Measurements from ENCODE around the gene SPEF2. TPM values are rescaled to one million over a fixed set of nuclear protein-coding genes. Genes with fewer than 3 reads are reported as not detected.
A peak's percentile ranks its signal among the peaks of the same experiment; 100 is the strongest.

Gene SPEF2
- total RNA-seq, 1 experiment from 2014 or later, result 10.6 TPM

DNA sequence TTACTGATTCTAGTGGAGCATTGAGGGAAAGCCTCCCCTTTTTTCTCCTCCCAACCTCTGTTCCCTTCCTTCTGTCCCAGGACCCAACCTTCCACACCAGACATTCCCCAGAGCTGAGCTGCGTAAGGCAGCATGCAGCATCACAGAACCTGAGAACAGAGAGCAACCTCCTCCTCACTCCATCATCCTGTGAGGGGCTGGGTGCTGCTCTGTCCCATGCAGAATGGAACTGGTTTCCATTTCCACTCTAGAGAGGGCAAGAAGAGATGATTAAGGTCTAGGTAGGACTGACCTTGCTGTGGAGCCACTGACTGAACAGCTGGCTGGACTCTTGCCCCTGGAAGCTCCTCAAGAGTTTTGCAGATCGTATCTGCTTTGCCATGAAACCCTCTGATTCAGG, 208.9 kb downstream of the SPEF2 start:
- no peaks in the 10 kb centered on the region for H3K9me3 ChIP-seq (ENCODE audit: insufficient read depth, low read depth)
- no peak for TF ChIP-seq EZH2 (IDR thresholded peaks at IDR 0.05; ENCODE audit: low read depth)
- TF ChIP-seq, protein P1, sequence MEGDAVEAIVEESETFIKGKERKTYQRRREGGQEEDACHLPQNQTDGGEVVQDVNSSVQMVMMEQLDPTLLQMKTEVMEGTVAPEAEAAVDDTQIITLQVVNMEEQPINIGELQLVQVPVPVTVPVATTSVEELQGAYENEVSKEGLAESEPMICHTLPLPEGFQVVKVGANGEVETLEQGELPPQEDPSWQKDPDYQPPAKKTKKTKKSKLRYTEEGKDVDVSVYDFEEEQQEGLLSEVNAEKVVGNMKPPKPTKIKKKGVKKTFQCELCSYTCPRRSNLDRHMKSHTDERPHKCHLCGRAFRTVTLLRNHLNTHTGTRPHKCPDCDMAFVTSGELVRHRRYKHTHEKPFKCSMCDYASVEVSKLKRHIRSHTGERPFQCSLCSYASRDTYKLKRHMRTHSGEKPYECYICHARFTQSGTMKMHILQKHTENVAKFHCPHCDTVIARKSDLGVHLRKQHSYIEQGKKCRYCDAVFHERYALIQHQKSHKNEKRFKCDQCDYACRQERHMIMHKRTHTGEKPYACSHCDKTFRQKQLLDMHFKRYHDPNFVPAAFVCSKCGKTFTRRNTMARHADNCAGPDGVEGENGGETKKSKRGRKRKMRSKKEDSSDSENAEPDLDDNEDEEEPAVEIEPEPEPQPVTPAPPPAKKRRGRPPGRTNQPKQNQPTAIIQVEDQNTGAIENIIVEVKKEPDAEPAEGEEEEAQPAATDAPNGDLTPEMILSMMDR (conservative IDR thresholded peaks at IDR 0.05), result no peak
- ChIA-PET CTCF (no interaction called here), POLR2A (ENCODE audit: unreplicated experiment) (no interaction called here)
- no peak overlapping the region for H2AFZ ChIP-seq
- H3K79me2 ChIP-seq (ENCODE audit: low read depth), result no peaks in the 10 kb centered on the region
- H3K4me1 ChIP-seq (replicated peaks; ENCODE audit: insufficient read depth), result no peaks in the 10 kb centered on the region
- no peak overlapping the region for H3K27ac ChIP-seq
- DNase-seq, result no peak
- H3F3A ChIP-seq (ENCODE audit: insufficient read depth, low read depth), result no peaks in the 10 kb centered on the region
- no peak overlapping the region for H3K4me3 ChIP-seq
- no peaks in the 10 kb centered on the region for H3K9me2 ChIP-seq (ENCODE audit: insufficient read depth)
- H3K27me3 ChIP-seq (ENCODE audit: insufficient read depth, low read depth), result 0 out of 2 replicates have a peak, but pooled peaks cover 9% of the 10 kb centered on the region
- H3K4me2 ChIP-seq, result no peak overlapping the region
- intact Hi-C loops (cut with micrococcal nuclease; ENCODE audit: unreplicated experiment), result no loop called here
- no TSS peak for BruUV-seq (replicated peaks)
- no peaks in the 10 kb centered on the region for H4K20me1 ChIP-seq (ENCODE audit: insufficient read depth)
- no peaks in the 10 kb centered on the region for H3K36me3 ChIP-seq (ENCODE audit: low read depth)

DNA sequence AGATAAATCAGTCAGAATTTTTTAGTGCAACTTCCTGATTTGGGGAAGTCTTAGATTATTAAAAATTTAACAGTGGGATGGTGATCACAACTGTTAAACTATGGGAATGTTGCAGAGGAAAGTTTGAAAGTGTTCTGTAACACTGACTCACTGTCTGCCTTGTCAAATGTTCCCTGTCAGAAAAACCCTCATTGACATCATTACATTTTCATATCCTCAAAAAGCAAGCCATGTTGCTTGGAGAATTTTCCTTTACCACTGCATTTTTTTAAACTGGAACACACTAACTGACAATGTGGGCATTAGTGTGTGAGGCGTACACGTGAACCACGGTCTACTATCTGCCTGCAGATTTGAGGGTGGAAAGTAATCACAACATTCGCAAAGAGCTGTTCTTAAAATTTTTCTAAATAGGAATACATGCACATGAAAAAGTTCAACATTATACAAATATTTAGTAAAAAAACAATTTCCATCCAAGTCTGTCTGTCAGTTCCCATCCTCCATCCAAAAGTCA, 210.5 kb downstream of the SPEF2 start:
- no peaks in the 10 kb centered on the region for H3K79me2 ChIP-seq (ENCODE audit: low read depth)
- H3K4me1 ChIP-seq (replicated peaks; ENCODE audit: insufficient read depth), result no peaks in the 10 kb centered on the region
- no peak overlapping the region for H2AFZ ChIP-seq
- H3K9me3 ChIP-seq (ENCODE audit: insufficient read depth, low read depth), result no peaks in the 10 kb centered on the region
- DNase-seq, result no peak
- no peaks in the 10 kb centered on the region for H3F3A ChIP-seq (ENCODE audit: insufficient read depth, low read depth)
- no TSS peak for BruUV-seq (replicated peaks)
- H3K4me2 ChIP-seq, result no peak overlapping the region
- no peaks in the 10 kb centered on the region for H3K36me3 ChIP-seq (ENCODE audit: low read depth)
- no peak overlapping the region for H3K4me3 ChIP-seq
- H3K27ac ChIP-seq, result no peak overlapping the region
- H4K20me1 ChIP-seq (ENCODE audit: insufficient read depth), result no peaks in the 10 kb centered on the region
- intact Hi-C loops (cut with micrococcal nuclease; ENCODE audit: unreplicated experiment), result no loop called here
- TF ChIP-seq, protein P1 (conservative IDR thresholded peaks at IDR 0.05), result no peak
- no peak for TF ChIP-seq EZH2 (IDR thresholded peaks at IDR 0.05; ENCODE audit: low read depth)
- 0 out of 2 replicates have a peak, but pooled peaks cover 2% of the 10 kb centered on the region for H3K27me3 ChIP-seq (ENCODE audit: insufficient read depth, low read depth)
- ChIA-PET POLR2A (ENCODE audit: unreplicated experiment) (no interaction called here), CTCF (no interaction called here)
- H3K9me2 ChIP-seq (ENCODE audit: insufficient read depth), result peaks cover 5% of the 10 kb centered on the region; the same call in 1 of the 2 replicates

DNA sequence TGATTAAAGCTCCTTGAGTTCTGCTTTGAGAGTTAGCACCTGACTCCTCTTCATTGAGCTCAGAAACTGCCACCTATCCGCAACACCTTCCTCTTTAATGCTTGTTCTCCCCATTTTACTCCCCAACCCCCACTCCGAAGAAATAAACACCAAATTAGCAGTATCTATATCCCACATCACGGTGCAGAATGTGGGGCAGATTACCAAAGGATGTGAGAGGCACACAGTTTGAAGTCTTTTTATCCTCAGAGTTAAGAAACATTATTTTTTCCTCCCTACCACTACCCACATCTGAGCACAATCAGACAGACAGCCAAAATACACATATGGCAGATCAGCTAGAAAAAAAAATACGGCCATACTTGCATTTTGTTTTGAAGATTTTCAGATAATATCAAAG, 212.9 kb downstream of the SPEF2 start:
- Histone ChIP-seq H3K4me2 (no peak overlapping the region), H3K4me1 (replicated peaks; ENCODE audit: insufficient read depth) (no peaks in the 10 kb centered on the region), H3K9me2 (ENCODE audit: insufficient read depth) (peaks cover 5% of the 10 kb centered on the region; the same call in 1 of the 2 replicates), H2AFZ (no peak overlapping the region), H3K27ac (no peak overlapping the region), H3K36me3 (ENCODE audit: low read depth) (no peaks in the 10 kb centered on the region), H3K27me3 (ENCODE audit: insufficient read depth, low read depth) (no peaks in the 10 kb centered on the region), H3F3A (ENCODE audit: insufficient read depth, low read depth) (no peaks in the 10 kb centered on the region), H3K9me3 (ENCODE audit: insufficient read depth, low read depth) (no peaks in the 10 kb centered on the region), H3K79me2 (ENCODE audit: low read depth) (no peaks in the 10 kb centered on the region), H3K4me3 (no peak overlapping the region), H4K20me1 (ENCODE audit: insufficient read depth) (no peaks in the 10 kb centered on the region)
- intact Hi-C loops (cut with micrococcal nuclease; ENCODE audit: unreplicated experiment), result no loop called here
- no peak for TF ChIP-seq EZH2 (IDR thresholded peaks at IDR 0.05; ENCODE audit: low read depth)
- TF ChIP-seq, protein P1 (conservative IDR thresholded peaks at IDR 0.05), result no peak
- no TSS peak for BruUV-seq (replicated peaks)
- DNase-seq, result peak in 1 of 2 experiments; percentile 12
- ChIA-PET CTCF (interaction anchor here (0.7 kb wide), 1 partner anchor 18 kb away, joined by 3 read pairs; no protein-coding TSS in a partner anchor), POLR2A (ENCODE audit: unreplicated experiment) (no interaction called here)
